Posterior cingulate gyrus (tissue), 11 donors: Measurements from ENCODE around the gene OSBP2.
A peak's percentile ranks its signal among the peaks of the same experiment; 100 is the strongest.

ENCODE experiments used
- DNase-seq, 10 donors: peaks; one replicate each; pipeline versions ENCODE4 v3.0.0 to v3.0.0-alpha.2; 2020 to 2021; ENCODE audit warnings: mixed read lengths in 3 of 10
- intact Hi-C: fragments of 100-400 bp; cut with DNase I; formaldehyde crosslinking; loops from one replicate; pipeline ENCODE4 v1.15.1; 2023

The OSBP2 gene

GRCh38 chr22:30694640-30695350, at the start of gene OSBP2:
Gene OSBP2, plus strand, starts transcription at chr22:30694874. Its CDS starts 36 bp downstream, at chr22:30694910.
- DNase-seq, result peak; percentile 24 to 94 (median 53)
- intact Hi-C loops, result loop anchor here (2.0 kb wide), 2 partner anchors 60 kb away; partner anchors contain the start of gene SLC35E4

GRCh38 chr22:30646518-30647160, 48.0 kb upstream of the OSBP2 start:
- peak in 1 of 10 donors; percentile 81 for DNase-seq

GRCh38 chr22:30647536-30647935, 47.1 kb upstream of the OSBP2 start:
- peak in 1 of 10 donors; percentile 43 for DNase-seq
- intact Hi-C loops, result no loop called here

More at GRCh38 chr22:30646518-30647160, 48.0 kb upstream of the OSBP2 start:
- intact Hi-C loops, result no loop called here

GRCh38 chr22:30648825-30649224, 45.8 kb upstream of the OSBP2 start:
- intact Hi-C loops, result no loop called here
- peak in 1 of 10 donors; percentile 24 for DNase-seq

- peak in 3 of 10 donors; percentile 38 to 88 (median 71) for DNase-seq
- intact Hi-C loops, result no loop called here
These were observed 45.2 kb upstream of the OSBP2 start for GRCh38 chr22:30649430-30650007.

- peak; percentile 50 to 94 (median 71) for DNase-seq
- intact Hi-C loops, result no loop called here
These were observed 44.1 kb upstream of the OSBP2 start for GRCh38 chr22:30650508-30651116.

- peak in 1 of 10 donors; percentile 47 for DNase-seq
These were observed 41.8 kb upstream of the OSBP2 start for GRCh38 chr22:30652852-30653251.

GRCh38 chr22:30654361-30654760, 40.3 kb upstream of the OSBP2 start:
- DNase-seq, result peak in 1 of 10 donors; percentile 48
- intact Hi-C loops, result no loop called here

More at GRCh38 chr22:30652852-30653251, 41.8 kb upstream of the OSBP2 start:
- intact Hi-C loops, result no loop called here

GRCh38 chr22:30655532-30655931, 39.1 kb upstream of the OSBP2 start:
- intact Hi-C loops, result no loop called here
- DNase-seq, result no peak

GRCh38 chr22:30662040-30662439, 32.6 kb upstream of the OSBP2 start:
- intact Hi-C loops, result no loop called here
- peak in 2 of 10 donors; percentile 35 to 49 for DNase-seq

GRCh38 chr22:30664798-30665197, 29.9 kb upstream of the OSBP2 start:
- intact Hi-C loops, result no loop called here
- DNase-seq, result peak in 1 of 10 donors; percentile 64

GRCh38 chr22:30665266-30665665, 29.4 kb upstream of the OSBP2 start:
- intact Hi-C loops, result no loop called here
- DNase-seq, result peak in 1 of 10 donors; percentile 32

- no peak for DNase-seq
- intact Hi-C loops, result no loop called here
These were observed 28.9 kb upstream of the OSBP2 start for GRCh38 chr22:30665786-30666185.

- intact Hi-C loops, result no loop called here
- no peak for DNase-seq
These were observed 27.6 kb upstream of the OSBP2 start for GRCh38 chr22:30667107-30667493.

- intact Hi-C loops, result no loop called here
- DNase-seq, result peak; percentile 85 to 98 (median 94)
These were observed 26.9 kb upstream of the OSBP2 start, which contains the start of gene DUSP18 for GRCh38 chr22:30667494-30668385. Gene DUSP18, minus strand, starts transcription at chr22:30667875. Its CDS starts 3,872 bp downstream, at chr22:30664003.

- intact Hi-C loops, result no loop called here
- DNase-seq, result peak in 1 of 10 donors; percentile 80
These were observed 26.3 kb upstream of the OSBP2 start for GRCh38 chr22:30668386-30668710.

- DNase-seq, result no peak
- intact Hi-C loops, result no loop called here
These were observed 23.6 kb upstream of the OSBP2 start for GRCh38 chr22:30671071-30671470.

GRCh38 chr22:30673136-30673535, 21.5 kb upstream of the OSBP2 start:
- intact Hi-C loops, result no loop called here
- DNase-seq, result peak in 1 of 10 donors; percentile 35

- intact Hi-C loops, result no loop called here
- peak in 1 of 10 donors; percentile 8 for DNase-seq
These were observed 20.2 kb upstream of the OSBP2 start for GRCh38 chr22:30674482-30674881.

- DNase-seq, result peak in 1 of 10 donors; percentile 34
- intact Hi-C loops, result no loop called here
These were observed 19.2 kb upstream of the OSBP2 start for GRCh38 chr22:30675436-30675835.
